DMS153 treated with DMSO at 0.1 percent for 48 hours (cell line): Measurements from ENCODE around the gene CDH23.

ENCODE experiments used
- DNase-seq: peaks from one replicate; lab custom pipeline; 2025; ENCODE audit not compliant: unreplicated experiment; lab: John Stamatoyannopoulos, UW

The CDH23 gene

DNA sequence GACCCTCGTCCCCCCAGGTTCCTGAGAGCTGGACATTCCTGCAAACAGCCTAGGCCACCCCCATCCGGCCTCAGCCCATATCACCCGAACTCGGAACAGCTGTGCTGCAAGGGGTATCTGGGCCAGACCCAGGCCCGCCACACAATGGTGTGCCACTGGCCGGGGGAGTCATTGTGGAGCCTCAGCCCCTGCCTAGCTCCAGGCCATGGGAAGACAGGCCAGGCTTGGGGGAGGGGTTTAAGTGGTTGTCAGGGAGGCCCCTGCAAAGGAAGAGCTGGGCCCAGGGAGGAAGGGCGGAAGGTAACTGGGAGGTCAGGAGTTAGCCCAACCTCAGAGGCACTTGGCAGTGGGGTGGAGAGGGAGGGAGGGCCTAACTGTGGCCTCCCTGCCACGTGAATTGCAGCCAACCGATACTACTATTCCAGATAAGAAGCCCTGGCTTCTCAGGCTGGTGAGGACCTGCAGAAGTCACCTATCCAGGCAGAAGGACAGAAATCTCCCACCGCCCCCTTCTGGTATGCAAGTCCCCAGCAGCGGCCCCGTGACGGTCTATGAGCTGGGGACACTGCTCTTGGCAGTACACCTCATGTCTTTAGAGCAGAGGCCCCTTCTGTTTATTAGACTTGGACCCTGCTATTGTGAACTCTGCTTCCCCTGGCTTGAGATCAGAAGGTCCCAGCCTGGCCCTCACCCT lies 349.8 kb downstream of the CDH23 start:
- no peak for DNase-seq

DNA sequence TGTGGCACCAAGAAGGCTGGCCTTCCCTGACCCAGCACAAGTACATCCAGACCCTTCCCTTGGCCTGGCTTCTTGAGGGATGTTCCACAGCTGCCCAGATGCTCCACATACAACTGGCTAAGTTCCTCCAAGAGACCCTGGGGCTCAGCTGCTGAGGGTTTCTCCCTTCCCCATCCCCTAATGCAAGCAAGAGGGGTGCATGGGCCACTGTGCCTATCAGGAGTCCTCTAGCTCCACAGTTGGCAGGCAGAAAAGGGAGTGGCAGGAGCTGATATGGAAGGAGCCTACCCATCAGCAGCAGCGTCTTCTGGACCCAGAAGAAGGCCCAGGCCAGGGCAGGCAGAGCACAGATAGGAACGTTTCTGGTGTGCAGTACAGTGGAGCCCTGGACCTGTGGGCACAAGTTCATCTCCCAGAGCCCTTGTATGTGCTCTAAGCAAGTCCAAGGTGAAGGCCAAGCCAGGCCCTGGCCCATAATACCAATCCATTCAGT lies 350.4 kb downstream of the CDH23 start:
- no peak for DNase-seq

GRCh38 chr10:71747551-71748523 lies 351.1 kb downstream of the CDH23 start:
- no peak for DNase-seq

DNA sequence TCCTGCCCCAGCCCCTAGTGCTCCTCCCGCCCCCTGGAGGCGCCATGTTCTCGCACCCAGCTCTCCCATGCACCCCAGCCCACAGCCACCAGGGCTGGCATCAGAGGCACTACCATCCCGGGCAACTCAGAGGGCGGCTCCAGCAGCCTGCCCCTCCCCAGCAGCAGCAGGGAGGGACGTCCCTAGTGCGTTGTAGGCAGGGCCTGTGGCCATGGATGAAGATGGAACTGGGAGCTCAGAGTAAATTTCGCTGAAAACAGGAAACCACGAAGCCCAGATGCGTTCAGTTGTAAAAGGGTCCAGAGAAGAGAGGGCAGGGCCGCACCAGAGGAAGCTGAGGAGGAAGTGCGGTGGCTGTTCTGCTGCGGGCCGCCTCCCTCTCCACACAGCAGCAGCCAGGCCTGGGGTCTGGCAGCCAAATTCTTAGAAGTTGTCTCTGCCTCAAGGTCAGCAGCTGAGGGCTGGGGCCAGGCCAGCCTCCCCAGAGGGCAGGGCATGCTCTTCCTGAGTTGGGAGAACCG lies 352.0 kb downstream of the CDH23 start:
- no peak for DNase-seq

- DNase-seq: no peak
These were observed 352.7 kb downstream of the CDH23 start for GRCh38 chr10:71749396-71749795.

DNA sequence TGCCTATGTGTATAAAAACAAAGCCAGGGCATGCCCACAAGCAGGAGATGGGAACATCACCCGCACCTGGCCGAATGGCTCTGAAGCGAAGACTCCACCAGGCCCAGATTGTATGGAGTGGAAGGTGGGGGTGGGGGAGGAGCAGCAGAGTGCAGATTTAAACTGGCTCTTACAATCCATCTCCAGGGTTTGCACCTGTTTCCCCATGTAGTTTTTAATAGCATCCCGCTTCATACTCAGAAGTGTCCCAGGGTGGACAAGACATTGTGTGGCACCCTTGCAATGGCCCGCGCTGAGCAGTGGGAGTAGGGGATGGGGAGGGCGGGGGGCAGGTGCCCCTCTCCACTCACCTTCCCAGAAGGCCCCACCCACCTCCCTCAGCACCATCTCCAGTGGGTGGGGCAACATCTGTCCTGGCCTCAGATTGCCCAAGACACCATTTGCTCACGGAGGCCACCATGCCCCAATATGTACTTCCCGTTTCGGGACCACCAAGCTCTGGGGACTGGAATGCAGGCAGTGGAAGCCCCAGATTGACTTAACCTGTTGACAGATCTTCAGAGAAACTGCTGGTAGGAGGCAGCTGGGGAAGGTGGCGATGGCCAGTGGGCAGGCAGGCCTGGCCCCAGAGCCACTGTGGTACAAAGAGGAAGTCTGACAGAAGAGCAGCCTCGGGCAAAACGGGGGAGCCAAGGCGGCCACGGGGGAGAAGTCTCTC lies 353.6 kb downstream of the CDH23 start:
- DNase-seq: no peak

DNA sequence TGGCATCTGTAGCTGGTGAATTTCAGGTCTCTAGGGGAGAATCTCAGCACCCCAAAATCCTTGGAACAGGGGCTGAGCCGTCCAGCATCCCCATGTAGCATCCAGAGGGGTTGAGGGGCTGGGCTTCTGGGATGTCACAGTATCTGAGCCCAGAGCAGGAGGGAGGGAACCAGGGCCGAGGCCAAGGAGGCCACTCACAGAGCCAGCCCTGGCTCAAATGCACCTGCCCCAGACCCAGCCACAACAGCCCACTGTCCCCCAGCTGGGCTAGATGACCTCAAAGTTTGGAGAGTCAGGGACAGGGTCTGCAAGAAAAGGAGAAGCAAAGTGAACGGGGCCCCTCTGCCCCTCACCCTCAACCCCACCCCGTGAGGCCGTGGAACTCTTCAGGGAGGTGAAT lies 354.3 kb downstream of the CDH23 start:
- no peak for DNase-seq

GRCh38 chr10:71751515-71752224 lies 354.9 kb downstream of the CDH23 start:
- no peak for DNase-seq

DNA sequence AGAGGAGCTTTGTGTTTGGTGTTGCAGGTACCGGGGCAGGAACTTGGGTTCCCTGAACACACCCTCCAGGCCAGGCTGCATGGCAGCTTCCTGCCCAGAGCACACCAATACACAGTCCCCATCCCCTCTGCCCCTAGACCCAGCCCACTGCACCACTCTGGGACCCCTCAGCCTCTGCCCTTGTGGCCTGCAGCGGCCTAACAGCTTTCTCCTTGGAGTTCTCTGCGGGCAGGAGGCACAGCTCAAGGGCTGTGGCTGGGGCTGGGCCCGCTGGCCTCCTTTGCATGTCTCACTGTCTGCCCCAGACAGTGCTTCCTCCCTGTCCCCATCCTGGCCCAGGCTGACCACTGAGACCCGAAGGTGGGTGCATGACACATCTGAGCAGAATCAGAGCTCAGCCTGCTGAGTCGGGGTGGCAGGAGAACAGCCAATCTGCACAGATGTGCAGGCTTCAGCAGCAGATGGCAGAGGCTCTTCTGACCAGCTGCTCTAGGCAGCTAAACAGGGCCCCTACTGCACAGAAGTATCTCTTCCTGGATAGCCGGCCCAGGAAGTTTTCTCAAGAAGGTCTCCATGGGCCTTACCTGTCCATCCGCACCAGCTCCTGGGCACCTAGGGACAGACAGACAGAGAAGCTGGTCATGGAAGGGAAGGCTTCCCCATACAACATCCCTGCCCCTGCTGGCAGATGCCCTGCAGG lies 355.8 kb downstream of the CDH23 start:
- DNase-seq: no peak

DNA sequence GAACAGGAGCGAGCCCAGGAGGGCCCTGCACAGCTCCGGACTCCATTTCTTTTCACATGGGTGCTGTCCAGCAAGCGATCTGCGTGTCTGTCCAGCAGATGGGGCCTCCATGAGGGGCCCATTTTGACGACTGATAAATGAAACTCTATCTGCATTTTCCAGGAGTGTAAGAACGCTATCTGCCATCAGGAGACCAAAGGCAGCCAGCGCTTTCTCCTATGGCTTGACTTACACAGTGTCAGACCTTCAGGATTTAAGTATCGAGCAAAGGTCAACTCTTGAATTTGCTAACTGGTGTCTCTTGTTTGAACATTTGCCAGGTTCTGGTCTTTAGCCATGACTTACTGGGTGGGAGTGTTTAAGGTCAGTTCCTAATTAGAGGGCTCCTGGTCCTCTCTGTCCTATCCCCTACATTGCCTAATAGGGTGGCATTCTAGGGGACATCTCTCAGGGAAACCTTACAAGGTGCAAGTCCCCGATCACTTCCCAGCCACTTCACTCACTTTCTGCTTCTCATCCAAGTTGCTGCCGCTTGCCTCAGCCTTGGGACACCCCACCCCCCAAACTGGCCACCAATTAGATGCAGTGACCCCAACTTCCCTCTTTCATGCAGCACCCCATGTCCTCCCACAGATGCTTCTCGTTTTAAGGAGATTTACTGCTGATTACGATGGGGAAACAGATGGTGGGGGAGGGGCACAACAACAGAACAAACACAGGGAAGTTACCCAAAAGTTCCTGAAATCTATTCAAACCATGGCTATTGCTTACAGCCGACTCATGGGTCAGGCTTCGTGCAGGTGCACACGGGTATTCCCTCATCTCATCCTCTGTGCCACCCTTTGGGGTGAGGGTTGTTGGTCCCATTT lies 356.6 kb downstream of the CDH23 start:
- no peak for DNase-seq

- no peak for DNase-seq
These were observed 357.3 kb downstream of the CDH23 start for GRCh38 chr10:71753960-71754505.

DNA sequence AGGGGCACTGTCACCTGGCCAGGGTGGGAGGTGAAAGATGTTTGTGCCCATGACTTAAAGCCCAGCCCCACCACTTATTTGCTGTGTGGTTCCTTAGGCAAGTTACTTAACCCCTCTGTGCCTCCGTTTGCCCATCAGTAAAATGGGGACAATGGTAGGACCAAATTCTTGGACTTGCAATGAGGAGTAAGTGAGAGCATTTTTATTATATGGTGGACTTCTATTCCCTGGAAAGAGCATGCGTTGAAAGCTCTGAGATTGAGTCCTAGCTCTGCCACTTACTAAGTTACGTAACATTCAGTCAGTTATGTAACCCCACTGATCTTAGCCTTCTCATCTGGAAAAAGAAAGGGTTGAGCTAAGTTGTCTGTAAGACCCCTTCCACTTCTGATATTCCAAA lies 357.8 kb downstream of the CDH23 start:
- DNase-seq: no peak

DNA sequence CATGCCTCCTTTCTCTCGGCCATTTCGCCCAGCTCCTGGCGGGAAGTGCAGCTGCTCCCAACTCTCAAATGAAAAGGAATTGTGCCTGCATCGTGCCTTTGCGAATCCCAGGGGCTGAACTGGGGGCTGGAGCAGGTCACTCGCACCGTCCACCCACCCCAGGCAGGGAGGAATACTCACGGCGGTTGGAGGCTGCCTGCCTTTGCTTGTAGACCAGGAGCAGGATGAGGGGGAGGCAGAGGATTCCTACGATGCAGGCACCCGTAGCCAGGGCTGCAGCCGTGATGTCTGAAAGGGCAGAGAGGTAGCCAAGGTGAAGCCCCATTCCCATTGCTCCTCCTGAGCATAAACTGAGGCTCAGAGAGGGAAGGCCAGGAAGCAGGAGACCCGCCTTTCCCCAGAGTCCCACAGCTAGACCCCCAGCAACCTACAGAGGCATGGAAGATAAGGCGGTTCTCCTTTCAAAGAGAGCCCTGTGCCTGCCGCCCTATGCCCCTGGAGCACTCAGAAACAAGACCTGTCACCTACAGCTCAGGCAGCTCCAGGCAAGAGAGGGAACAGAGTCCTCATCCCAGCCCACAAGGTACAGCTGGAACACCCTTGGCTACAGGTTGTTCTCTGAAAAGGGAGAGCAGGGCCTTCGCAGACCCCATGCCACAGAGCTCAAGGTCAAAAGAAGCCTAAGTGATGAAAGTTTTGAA lies 358.6 kb downstream of the CDH23 start:
- no peak for DNase-seq

DNA sequence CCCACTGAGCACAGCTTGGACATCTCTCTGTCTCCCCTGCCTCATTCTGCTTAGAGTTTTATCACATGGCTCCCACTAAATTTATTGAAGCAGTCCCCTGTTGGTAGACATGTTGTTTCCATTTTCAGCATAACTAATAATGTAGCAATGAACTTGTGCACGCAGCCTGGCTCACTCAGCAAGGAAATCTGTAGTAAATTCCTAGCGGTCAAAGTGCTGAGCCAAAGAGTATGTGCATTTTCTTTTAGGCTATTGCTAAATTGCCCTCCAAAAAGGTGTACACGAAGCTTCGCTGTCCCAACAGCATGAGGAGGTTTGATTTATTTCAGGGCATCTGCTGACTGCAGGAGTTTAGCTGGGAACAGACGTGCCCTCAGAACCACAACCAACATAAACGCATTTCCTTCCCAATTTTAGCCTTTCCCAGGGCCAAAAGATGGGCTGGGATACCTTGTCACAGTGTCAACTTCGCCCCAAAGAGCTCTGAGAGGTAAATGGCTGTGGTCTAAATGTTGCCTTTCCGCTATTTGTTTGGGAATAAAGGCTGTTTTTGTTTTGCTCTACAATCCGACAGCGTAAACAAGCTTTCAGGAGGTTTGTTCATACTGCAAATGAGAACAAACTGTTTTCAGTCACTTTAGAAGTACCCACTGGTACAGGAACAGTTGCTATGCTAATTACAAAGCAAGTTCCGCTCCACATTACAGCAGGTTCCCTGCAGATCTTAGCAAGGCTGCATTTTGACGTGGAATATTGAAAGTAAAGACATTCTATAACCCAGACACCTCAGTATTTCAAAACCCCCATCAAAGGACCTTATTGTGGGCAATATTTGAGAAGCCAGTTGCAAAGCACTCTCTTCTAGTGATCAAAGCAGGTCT lies 359.8 kb downstream of the CDH23 start:
- no peak for DNase-seq

- DNase-seq: no peak
These were observed 360.7 kb downstream of the CDH23 start for GRCh38 chr10:71757399-71757922.

DNA sequence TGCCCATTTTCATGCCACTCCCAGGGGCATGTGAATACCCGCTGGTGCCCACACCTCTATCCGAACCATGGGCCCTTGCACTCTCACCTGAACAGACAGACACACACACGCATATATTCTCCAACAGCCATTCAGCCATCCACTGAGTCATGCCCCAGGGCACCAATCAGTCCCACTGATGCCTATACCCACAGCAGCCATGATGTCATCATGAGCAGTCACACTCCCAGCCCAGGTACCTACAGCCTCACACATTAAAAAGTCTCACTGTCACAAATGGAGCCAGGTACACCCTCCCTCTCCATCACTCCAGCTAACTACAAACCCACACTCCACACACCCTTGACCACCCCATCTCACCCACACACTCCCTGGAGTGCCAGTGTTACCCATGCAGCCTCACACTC lies 364.4 kb downstream of the CDH23 start:
- no peak for DNase-seq

GRCh38 chr10:71761541-71762113 lies 364.9 kb downstream of the CDH23 start:
- no peak for DNase-seq
